Measurements from ENCODE around the gene MYDGF.

Gene MYDGF

GRCh38 chr19:4647676-4648644 lies 22.2 kb downstream of the MYDGF start:
- no peak overlapping the region for H3K27ac ChIP-seq
- 0 out of 2 replicates have a peak, but pooled peaks have one; percentile 10 for TF ChIP-seq ZFX (IDR thresholded peaks at IDR 0.05)
- TF ChIP-seq CTCF (conservative IDR thresholded peaks at IDR 0.05): no peak

DNA sequence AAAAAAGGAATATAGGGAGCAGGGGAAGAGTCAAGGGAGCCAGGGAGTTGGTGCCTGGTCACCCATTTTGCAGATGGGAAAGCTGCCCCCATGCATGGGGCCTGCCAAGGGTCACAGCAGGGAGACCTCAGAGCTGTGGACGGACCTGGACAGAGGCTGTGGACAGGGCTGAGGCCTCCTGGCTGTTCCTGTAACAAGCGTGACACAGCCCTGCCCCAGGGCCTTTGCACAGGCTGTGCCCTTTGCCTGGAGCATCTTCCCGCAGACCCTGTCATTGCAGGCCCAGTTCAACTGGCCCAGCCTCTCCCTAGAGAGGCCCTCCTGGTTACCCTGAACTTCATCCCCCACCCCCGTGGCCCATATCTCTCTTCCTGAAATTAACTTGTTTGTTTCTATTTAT lies 24.4 kb downstream of the MYDGF start:
- no peak overlapping the region for H3K27ac ChIP-seq
- no peak for TF ChIP-seq ZFX (IDR thresholded peaks at IDR 0.05)
- TF ChIP-seq CTCF (conservative IDR thresholded peaks at IDR 0.05): no peak

DNA sequence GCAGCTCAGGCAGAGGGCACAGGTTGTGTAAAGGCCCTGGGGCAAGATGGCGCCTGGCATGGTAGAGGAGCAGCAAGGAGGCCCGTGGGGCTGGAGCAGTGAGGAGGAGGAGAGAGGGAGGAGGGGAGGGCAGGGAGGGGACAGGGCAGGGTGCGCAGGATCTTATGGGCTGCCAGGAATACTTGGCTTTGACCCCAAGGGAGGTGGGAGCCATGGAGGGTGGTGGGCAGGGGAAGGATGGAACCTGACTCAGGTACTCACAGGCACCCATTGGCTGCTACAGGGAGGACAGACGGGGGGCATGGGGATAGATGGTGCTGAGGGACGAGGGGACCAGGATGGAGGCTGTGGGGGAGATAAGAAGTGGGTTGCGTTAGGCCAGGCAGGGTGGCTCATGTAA lies 27.5 kb downstream of the MYDGF start:
- TF ChIP-seq ZFX (IDR thresholded peaks at IDR 0.05) (no peak), CTCF (conservative IDR thresholded peaks at IDR 0.05) (no peak)
- H3K27ac ChIP-seq: no peak overlapping the region

DNA sequence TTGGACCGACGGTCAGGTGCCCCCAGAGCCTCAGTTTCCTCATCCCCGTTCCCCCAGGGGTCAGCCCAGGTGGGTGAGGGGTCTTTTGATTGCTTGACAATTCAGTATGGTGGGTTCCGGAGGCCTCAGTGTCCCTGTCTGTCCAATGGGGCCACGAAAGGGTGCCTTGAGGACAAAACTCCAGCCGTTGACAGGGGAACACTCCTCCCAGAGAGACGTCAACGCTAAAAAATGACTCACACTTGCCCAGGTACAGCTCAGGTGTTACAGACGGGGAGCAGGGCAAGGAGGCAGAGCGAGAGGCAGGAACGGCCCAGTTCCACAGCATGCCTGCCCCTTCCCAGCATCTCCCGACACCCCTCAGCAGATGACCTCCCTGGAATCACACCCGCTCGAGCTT lies 29.0 kb downstream of the MYDGF start:
- TF ChIP-seq ZFX (IDR thresholded peaks at IDR 0.05) (no peak), CTCF (conservative IDR thresholded peaks at IDR 0.05) (no peak)
- no peak overlapping the region for H3K27ac ChIP-seq

DNA sequence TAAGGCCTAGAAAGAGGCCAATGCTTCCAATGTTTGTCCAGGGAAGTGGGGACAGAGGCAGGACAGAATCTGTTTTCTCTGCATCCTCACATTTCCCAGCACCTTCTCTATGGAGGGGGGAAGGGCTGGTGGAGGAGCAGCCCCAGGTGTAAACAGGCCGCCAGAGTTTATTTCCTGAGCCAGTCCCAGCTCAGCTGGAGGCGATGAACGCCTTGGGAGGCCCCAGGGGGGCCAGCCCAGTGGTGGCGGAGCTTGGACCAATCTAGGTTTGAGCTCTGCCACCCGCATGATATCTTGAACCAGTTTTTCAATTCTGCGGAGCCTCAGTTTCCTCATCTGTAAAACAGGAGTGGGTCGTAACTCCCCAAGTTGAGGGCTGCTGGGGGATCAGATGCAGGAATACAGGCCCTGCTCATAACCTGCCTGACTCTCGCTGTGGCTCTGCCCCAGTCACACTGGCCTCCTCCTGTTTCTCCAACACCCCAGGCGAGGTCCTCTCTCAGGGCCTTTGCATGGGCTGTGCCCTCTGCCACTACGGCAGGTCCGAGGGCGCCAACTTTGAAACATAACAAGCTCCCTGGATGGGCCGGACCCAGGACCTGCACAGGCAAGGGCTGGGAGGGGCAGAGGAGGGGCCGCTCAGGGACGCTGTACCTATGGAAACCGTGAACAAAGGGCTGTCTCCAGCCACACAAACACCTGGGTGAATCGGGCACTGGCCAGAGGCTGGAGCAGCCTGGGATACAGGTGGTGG lies 29.7 kb downstream of the MYDGF start:
- TF ChIP-seq ZFX (IDR thresholded peaks at IDR 0.05) (no peak), CTCF (conservative IDR thresholded peaks at IDR 0.05) (no peak)
- H3K27ac ChIP-seq: no peak overlapping the region; the same call in 1 of the 2 replicates

DNA sequence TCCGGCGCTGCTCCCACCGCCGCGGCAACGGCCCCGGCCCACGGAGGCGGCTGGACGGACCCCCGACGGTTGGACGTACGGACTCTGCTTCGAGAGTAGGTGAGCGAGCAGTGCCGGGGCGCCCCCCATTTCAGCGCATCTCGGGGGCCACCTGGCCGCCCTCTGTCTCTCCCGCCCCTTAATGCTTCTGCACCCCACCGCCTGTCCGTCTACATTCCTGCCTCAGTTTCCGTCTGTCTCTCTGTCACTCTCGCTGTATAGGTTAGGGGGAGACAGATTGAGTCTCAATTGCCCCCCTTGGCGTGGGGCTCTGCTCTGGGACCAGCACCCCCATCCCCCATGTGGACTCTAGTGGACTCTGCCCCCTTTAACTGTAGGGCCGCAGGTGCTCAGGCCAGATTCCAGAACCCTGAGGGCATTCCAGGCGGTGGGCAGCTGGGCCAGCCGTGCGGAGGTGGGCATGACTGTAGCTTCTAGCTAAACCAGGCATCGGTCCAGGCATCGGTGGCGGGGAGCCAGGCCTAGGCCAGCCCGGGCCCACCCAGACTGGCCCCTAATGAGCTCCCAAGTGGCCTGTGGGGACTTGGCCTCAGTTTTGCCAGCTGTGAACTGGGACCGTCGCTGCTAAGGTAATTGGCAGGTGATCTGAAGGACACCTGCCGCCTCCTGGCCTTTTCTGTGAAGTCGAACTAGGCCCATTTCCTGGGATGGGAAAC lies 30.5 kb downstream of the MYDGF start:
- H3K27ac ChIP-seq: peak overlapping the region; percentile 14; the same call in 1 of the 2 replicates
- TF ChIP-seq ZFX (IDR thresholded peaks at IDR 0.05): no peak
- TF ChIP-seq CTCF (conservative IDR thresholded peaks at IDR 0.05): no peak

All from C4-2B (cell line).